Large intestine (tissue), 12 donors: ENCODE data around the gene APLN. TPM values are rescaled to one million over a fixed set of nuclear protein-coding genes. Genes with fewer than 3 reads are reported as not detected.

Source experiments
- DNase-seq, 2 donors: peaks; one replicate each; pipeline versions ENCODE4 v3.0.0 to v3.0.0-alpha.2; 2013
- H3K27ac ChIP-seq: one replicate; pipeline ENCODE4 v1.5.1; 2013; ENCODE audit warnings: low read length
- H3K27me3 ChIP-seq: 2 replicates; pipeline ENCODE4 v1.6.1; 2013; ENCODE audit warnings: low read length; ENCODE audit not compliant: control insufficient read depth, insufficient read depth
- H3K36me3 ChIP-seq: 2 replicates; pipeline ENCODE4 v1.6.1; 2013; ENCODE audit warnings: low read length; ENCODE audit not compliant: control insufficient read depth, insufficient read depth
- H3K4me1 ChIP-seq: one replicate; pipeline ENCODE4 v1.6.1; 2013; ENCODE audit warnings: low read length; ENCODE audit not compliant: control insufficient read depth, insufficient read depth
- H3K4me3 ChIP-seq: one replicate; pipeline ENCODE4 v1.5.1; 2013; ENCODE audit warnings: low read length
- H3K9me3 ChIP-seq: one replicate; pipeline ENCODE4 v1.6.1; 2013; ENCODE audit warnings: mild to moderate bottlenecking, low read depth, low read length, moderate library complexity; ENCODE audit not compliant: control insufficient read depth
- WGBS: methylation state at CpG from one replicate; pipeline ENCODE4 v1.1.5; 2013; ENCODE audit warnings: low lambda C conversion rate; ENCODE audit not compliant: insufficient coverage; 5-methylcytosine and 5-hydroxymethylcytosine counted together
- long read RNA-seq, 11 donors: transcript quantifications; one replicate each; lab custom pipeline, GENCODE V29; 2026
- polyA plus RNA-seq: library from polyadenylated mRNA; unstranded; fragments of 120-200 nt; gene quantifications from one replicate; pipeline ENCODE4 v1.2.1, GENCODE V29; 2013

The APLN gene, protein sequence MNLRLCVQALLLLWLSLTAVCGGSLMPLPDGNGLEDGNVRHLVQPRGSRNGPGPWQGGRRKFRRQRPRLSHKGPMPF
- 2.5 TPM for polyA plus RNA-seq
- long read RNA-seq, donor 1, partial matches to known transcripts, result 0 of 3 reads
- long read RNA-seq, donor 1, other reads (novel, unspliced or antisense), result 0 of 3 reads
- long read RNA-seq, donor 2, partial matches to known transcripts, result 0 of 2 reads
- long read RNA-seq, donor 2, other reads (novel, unspliced or antisense), result 0 of 2 reads
- long read RNA-seq, donor 3, partial matches to known transcripts, result 0 of 2 reads
- long read RNA-seq, donor 3, other reads (novel, unspliced or antisense), result 0 of 2 reads
- long read RNA-seq, donor 4, result 0 reads
- long read RNA-seq, donor 5, partial matches to known transcripts, result 0 of 1 reads
- long read RNA-seq, donor 5, other reads (novel, unspliced or antisense), result 0 of 1 reads
- long read RNA-seq, donor 6, result 0 reads
- long read RNA-seq, donor 7, partial matches to known transcripts, result 0 of 1 reads
- long read RNA-seq, donor 7, other reads (novel, unspliced or antisense), result 0 of 1 reads
- long read RNA-seq, donor 8, partial matches to known transcripts, result 641 of 668 reads
- long read RNA-seq, donor 8, other reads (novel, unspliced or antisense), result 27 of 668 reads
- long read RNA-seq, donor 9, result 0 reads
- long read RNA-seq, donor 10, result 0 reads
- long read RNA-seq, donor 11, partial matches to known transcripts, result 0 of 1 reads
- long read RNA-seq, donor 11, other reads (novel, unspliced or antisense), result 0 of 1 reads

DNA sequence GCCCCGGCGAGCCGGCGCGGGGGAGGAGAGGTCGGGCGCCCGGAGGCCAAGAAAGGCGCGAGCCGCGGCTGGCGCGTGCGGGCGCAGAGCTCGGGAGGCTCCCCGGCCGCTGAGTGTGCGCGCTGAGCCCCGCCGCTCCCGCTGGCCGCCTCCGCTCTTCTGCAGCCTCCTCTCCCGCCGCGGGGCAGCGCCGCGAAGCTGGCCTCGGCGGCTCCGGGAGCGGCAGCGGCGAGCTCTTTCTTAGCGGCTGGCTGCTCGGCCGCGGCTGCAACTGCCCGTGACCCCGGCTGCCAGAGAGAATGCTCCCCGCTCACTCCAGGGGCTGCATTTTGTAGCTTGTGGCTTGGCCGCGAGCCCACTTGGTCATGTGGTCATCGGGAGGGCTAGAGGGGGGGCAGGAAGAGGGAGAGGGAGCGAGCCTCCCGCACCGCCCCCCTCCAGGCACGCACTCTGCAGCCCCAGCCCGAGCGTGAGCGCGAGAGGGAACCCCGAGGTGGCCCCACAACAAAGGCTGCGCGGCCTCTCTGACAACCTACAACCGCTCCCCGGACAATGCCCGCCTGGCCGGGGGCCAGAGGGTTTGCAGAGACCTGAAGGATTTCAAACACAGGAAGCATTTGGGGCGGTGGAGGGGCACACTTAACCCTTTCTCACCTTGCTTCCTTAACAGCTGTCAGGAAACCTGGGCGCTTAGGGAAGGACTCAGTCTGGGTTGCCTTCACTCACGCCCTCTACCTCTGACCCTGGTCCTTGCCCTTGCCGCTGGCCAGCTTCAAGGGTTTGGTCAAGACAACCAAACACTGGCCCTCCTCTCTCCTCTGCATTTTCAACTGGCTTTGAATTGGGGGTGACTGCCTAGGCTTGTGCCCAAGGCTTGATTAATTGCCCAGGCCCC lies at the start of gene APLN:
Gene APLN (minus strand): TSS at position 305 of the 895 bp plus-strand sequence. CDS start 326 bp downstream, outside the sequence.
- Histone ChIP-seq H3K9me3 (no peaks in the 10 kb centered on the region), H3K27ac (no peak within 1 kb of the TSS), H3K36me3 (no peaks in the 10 kb centered on the region), H3K27me3 (peaks cover 4% of the 10 kb centered on the region), H3K4me1 (peaks cover 10% of the 10 kb centered on the region), H3K4me3 (peak within 1 kb of the TSS; percentile 41)
- DNase-seq, result peak in 1 of 2 donors; percentile 51
- WGBS, result no CpG with 5 or more reads among the region's 67 CpGs

DNA sequence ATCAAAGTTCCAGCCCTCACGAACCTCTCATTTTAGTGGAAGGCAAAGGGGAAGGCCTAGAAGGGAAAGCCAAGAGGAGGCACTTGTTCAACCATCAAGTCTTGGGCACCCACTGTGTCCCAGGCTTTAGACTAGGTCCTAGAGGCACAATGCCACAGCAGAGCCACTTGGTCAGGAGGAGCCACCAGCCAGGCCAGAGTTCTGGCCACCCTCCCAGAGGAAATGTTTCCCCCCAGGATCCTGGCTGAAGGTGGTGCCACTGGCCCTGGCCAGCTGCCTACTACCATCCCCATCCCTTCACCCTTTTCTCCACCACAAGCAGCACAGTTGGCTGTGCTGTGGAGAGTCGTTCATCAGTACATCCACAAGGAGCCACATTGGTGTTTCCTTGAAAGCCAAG lies 49.7 kb upstream of the APLN start:
- Histone ChIP-seq H3K4me1 (no peaks in the 10 kb centered on the region), H3K4me3 (no peak overlapping the region), H3K27ac (no peak overlapping the region), H3K27me3 (no peaks in the 10 kb centered on the region), H3K36me3 (no peaks in the 10 kb centered on the region), H3K9me3 (no peaks in the 10 kb centered on the region)
- WGBS, result no CpG with 5 or more reads among the region's 2 CpGs
- DNase-seq, result no peak

DNA sequence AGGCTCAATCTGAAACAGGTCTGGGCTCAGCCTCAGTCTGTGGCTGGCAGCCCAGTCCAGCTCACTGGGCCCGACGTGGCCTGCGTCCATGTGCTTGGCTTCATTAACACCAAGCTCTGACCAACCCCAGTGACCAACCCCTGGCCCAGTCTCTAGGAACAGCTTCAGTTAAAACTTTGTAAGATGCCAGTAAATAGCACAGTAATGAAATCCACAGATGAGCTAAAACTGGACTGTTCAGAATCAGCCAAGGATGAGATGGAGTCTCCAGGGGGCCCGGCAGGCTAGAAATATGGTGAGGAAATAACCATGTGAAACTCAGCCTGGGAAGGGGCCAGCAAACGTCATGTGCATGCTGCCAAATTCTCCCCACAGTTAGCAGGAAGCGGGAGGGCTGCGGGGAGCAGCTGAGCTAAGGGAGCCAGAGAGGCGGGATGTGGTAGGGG lies 46.9 kb upstream of the APLN start:
- no peaks in the 10 kb centered on the region for H3K4me1 ChIP-seq
- H3K27me3 ChIP-seq, result no peaks in the 10 kb centered on the region
- H3K9me3 ChIP-seq, result no peaks in the 10 kb centered on the region
- no CpG with 5 or more reads among the region's 8 CpGs for WGBS
- no peak overlapping the region for H3K27ac ChIP-seq
- H3K36me3 ChIP-seq, result no peaks in the 10 kb centered on the region
- H3K4me3 ChIP-seq, result no peak overlapping the region
- DNase-seq, result no peak

DNA sequence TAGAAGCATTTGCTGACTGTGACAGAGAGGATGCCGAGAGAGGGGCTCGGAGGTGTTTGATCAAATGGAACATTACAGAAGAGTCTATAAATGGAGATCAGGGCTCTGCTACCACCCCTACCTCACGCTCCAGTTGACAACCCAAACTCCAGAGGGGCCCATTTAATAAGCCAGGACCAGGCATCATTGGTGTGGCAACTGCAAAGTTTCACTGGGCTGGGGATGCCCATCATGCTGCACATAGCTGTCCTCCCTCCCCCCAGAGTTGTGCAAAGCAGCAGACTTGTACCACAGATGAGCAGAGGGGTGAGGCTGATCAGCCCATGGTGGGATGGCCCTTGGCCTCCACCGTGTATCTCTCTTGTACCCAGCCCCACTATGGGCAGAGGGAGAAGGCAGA lies 45.8 kb upstream of the APLN start:
- Histone ChIP-seq H3K27me3 (no peaks in the 10 kb centered on the region), H3K36me3 (no peaks in the 10 kb centered on the region), H3K27ac (no peak overlapping the region), H3K9me3 (no peaks in the 10 kb centered on the region), H3K4me1 (no peaks in the 10 kb centered on the region), H3K4me3 (no peak overlapping the region)
- WGBS, result no CpG with 5 or more reads among the region's 4 CpGs
- no peak for DNase-seq

DNA sequence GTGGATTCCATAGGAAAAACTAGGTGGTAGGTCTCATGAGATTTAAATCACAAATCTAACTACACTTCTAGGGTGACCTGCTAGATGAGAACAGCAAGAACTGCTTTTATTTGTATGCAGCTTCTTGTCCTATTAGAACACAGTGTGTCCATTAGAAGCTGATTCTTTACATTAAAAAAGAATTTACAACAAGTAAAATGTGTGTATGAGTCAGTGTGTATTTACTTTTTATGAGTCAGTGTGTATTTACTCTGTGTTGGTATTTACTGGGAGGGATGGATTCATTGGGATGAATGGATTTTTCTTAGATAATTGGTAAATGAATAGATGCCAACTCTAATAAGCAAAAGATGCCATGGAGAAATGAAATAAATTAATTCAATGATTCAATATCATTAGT lies 43.4 kb upstream of the APLN start:
- no peak for DNase-seq
- no peaks in the 10 kb centered on the region for H3K4me1 ChIP-seq
- H3K27ac ChIP-seq, result no peak overlapping the region
- no peaks in the 10 kb centered on the region for H3K36me3 ChIP-seq
- no peaks in the 10 kb centered on the region for H3K27me3 ChIP-seq
- no peak overlapping the region for H3K4me3 ChIP-seq
- no peaks in the 10 kb centered on the region for H3K9me3 ChIP-seq

DNA sequence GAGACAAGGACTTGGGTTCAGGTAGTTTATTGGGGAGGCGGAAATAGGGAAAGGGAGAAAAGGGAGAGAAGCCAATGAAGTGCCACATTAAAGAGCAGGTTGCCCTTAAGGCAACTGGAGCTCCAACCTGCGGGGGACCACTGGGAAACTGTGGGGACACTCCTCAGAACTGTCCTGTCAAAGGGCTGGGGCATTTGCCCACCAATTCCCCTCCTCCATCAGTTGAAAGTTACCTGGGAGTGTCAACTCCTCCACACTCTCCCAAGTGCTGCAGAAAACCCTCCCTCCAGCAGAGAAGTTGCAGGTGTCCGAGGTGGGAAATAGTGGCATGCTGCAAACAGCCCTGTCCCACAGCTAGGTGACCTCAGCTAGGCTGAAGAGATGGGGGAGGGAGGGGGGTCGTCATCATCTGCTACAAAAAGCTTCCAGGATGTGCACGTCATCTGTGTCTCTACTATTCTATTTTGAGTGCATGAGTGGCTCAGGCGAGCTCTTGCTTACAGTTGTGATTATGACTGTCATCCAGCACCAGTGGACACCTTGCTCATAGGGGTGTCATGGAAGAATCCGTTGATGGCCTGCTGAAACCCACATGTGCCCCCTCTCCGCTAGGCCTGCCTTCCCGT lies 42.6 kb upstream of the APLN start:
- Histone ChIP-seq H3K36me3 (no peaks in the 10 kb centered on the region), H3K27ac (no peak overlapping the region), H3K27me3 (no peaks in the 10 kb centered on the region), H3K9me3 (no peaks in the 10 kb centered on the region), H3K4me3 (no peak overlapping the region), H3K4me1 (no peaks in the 10 kb centered on the region)
- DNase-seq, result no peak
- no CpG with 5 or more reads among the region's 9 CpGs for WGBS

DNA sequence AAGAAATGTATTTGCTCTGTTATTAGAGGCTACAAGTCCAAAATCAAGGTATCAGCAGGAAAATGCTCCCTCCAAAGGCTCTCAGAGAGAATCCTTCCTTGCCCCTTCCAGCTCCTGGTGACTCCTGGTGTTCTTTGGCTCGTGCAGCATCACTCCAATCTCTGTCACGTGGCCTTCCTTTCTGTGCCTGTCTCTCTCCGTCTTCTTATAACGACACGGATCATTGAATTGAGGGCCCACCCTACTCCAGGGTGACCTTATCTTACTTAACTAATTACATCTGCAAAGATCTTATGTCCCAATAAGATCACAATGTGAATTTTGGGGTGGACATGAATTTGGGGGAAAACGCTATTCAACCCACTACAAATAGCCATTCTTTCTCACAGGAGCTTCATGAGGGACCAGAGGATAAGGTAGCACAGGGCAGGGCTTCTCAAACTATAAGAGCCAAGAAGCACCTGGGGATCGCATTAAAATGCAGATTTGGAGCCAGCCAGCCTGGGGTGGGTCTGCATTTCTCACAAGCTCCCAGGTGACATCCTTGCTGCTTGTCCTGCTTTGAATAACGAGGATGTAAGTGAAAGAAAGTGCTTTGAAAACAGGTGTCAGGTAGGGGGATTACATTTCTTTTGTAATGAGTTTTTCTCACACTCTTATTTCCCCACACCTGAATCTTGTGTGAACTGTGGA lies 41.9 kb upstream of the APLN start:
- H3K27ac ChIP-seq, result no peak overlapping the region
- no peaks in the 10 kb centered on the region for H3K4me1 ChIP-seq
- no peaks in the 10 kb centered on the region for H3K36me3 ChIP-seq
- H3K9me3 ChIP-seq, result no peaks in the 10 kb centered on the region
- H3K4me3 ChIP-seq, result no peak overlapping the region
- no peaks in the 10 kb centered on the region for H3K27me3 ChIP-seq
- no peak for DNase-seq
- no CpG with 5 or more reads among the region's 8 CpGs for WGBS

DNA sequence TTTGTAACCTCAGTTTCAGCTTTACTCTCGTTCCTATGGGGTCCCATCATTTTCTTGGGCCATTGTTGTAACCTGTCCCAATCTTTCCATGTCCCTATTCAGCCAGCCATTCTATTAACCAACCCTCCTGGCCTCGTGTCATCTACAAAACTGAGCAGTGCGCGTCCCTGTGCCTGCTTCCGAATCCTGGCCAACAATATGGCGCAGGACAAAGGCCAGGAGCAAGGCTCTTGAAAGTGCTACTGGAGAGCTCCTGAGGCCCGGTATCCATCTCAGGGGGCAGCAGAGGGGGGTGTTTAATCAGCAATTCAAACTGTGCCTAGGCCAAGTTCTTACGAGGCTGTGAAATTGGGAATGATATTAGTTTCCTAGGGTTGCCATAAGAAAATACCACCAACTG lies 41.2 kb upstream of the APLN start:
- H3K4me3 ChIP-seq, result no peak overlapping the region
- WGBS, result no CpG with 5 or more reads among the region's 8 CpGs
- H3K27me3 ChIP-seq, result no peaks in the 10 kb centered on the region
- H3K27ac ChIP-seq, result no peak overlapping the region
- no peaks in the 10 kb centered on the region for H3K9me3 ChIP-seq
- no peak for DNase-seq
- no peaks in the 10 kb centered on the region for H3K36me3 ChIP-seq
- no peaks in the 10 kb centered on the region for H3K4me1 ChIP-seq

DNA sequence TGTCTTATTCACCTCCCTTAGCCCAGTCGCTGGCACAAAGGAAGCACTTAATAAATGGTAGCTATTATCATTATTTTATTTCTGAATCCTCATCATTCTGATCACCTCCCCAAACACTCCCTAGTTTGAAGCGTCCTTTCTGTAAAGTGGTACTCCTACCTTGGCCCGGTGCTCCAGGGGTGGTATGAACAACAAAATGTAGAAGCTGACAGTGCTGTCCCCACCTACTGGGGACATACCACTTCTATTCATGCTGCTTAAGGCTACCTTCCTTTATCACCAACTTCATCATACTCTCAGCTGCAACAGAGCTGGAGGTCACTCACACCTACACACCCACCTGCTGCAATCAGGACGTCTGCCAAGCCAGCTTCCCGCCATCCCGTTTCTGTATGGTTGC lies 40.8 kb upstream of the APLN start:
- DNase-seq, result no peak
- no CpG with 5 or more reads among the region's 6 CpGs for WGBS
- Histone ChIP-seq H3K27ac (no peak overlapping the region), H3K36me3 (no peaks in the 10 kb centered on the region), H3K4me3 (no peak overlapping the region), H3K4me1 (no peaks in the 10 kb centered on the region), H3K9me3 (no peaks in the 10 kb centered on the region), H3K27me3 (no peaks in the 10 kb centered on the region)
